B cell (primary cell): ENCODE measurements around the gene SH3RF1.

Source experiments
- EZH2 ChIP-seq: IDR thresholded peaks from 2 replicates; pipeline ENCODE4 v1.6.1; 2012; ENCODE audit warnings: borderline replicate concordance, low read depth, mild to moderate bottlenecking, moderate library complexity, low read length; ENCODE audit not compliant: insufficient read depth, poor library complexity, severe bottlenecking
- TF ChIP-seq, protein P1 (sequence below): fragments of 200-600 bp; IDR thresholded peaks from one replicate; pipeline ENCODE4 v1.8.0; 2022; ENCODE audit warnings: antibody characterized with exemption, mild to moderate bottlenecking

DNA sequence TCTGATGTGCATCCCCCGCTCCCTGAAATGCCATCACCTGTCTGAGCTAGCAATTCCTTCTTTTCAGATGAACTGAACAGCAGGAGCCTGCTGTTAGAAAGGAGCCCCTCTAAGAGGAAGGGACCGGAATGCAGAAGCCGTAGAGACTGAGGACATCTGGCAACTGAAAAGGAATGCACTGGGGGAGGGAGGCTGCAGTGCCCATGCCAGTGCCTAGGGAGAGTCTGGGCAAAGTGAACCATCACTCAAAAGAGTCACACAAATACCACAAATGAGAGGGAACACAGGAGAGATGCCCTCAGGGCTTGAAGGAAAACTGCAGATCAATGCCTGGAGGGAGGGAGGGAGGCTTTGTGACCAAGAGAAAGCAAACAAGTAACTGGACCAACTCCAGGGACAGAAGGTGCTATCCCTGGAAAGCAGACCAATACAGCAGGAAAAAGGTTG, 166.8 kb downstream of the SH3RF1 start:
- TF ChIP-seq, protein P1, sequence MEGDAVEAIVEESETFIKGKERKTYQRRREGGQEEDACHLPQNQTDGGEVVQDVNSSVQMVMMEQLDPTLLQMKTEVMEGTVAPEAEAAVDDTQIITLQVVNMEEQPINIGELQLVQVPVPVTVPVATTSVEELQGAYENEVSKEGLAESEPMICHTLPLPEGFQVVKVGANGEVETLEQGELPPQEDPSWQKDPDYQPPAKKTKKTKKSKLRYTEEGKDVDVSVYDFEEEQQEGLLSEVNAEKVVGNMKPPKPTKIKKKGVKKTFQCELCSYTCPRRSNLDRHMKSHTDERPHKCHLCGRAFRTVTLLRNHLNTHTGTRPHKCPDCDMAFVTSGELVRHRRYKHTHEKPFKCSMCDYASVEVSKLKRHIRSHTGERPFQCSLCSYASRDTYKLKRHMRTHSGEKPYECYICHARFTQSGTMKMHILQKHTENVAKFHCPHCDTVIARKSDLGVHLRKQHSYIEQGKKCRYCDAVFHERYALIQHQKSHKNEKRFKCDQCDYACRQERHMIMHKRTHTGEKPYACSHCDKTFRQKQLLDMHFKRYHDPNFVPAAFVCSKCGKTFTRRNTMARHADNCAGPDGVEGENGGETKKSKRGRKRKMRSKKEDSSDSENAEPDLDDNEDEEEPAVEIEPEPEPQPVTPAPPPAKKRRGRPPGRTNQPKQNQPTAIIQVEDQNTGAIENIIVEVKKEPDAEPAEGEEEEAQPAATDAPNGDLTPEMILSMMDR = no peak
- TF ChIP-seq EZH2 = no peak
